Keratinocyte (primary cell): Measurements from ENCODE around the gene CLRN1. TPM values are rescaled to one million over a fixed set of nuclear protein-coding genes. Genes with fewer than 3 reads are reported as not detected.

Experiments used
- DNase-seq: peaks from one replicate; pipeline ENCODE4 v3.0.0-alpha.2; 2011; ENCODE audit warnings: low read depth, missing footprints, low spot score
- FAIRE-seq: peaks from 2 replicates; lab custom pipeline; 2011; peaks lifted over from hg19 to GRCh38; lab: Jason Lieb, UNC
- H2AFZ ChIP-seq: 2 replicates; pipeline ENCODE4 v1.6.0; 2012; ENCODE audit warnings: low read length, control low read depth, inconsistent platforms; ENCODE audit not compliant: control insufficient read depth
- H3K27ac ChIP-seq: 2 replicates; pipeline ENCODE4 v1.5.1; 2011; ENCODE audit warnings: low read length; ENCODE audit not compliant: control insufficient read depth, insufficient read depth
- H3K27me3 ChIP-seq: 3 replicates; pipeline ENCODE4 v1.6.0; 2011; ENCODE audit warnings: low read length; ENCODE audit not compliant: control insufficient read depth, insufficient read depth; ENCODE audit errors: extremely low read depth
- H3K36me3 ChIP-seq, 2 experiments: 2 replicates in 1 of 2; 3 replicates in 1 of 2; pipeline ENCODE4 v1.5.1; 2011; ENCODE audit warnings: low read length in 2 of 2, mild to moderate bottlenecking in 1 of 2; ENCODE audit not compliant: control insufficient read depth in 2 of 2, insufficient read depth in 2 of 2; ENCODE audit errors: extremely low read depth in 1 of 2
- H3K4me1 ChIP-seq: 3 replicates; pipeline ENCODE4 v1.5.1; 2011; ENCODE audit warnings: low read length; ENCODE audit not compliant: control insufficient read depth, insufficient read depth; ENCODE audit errors: extremely low read depth
- H3K4me2 ChIP-seq: 3 replicates; pipeline ENCODE4 v1.6.0; 2011; ENCODE audit warnings: low read depth, low read length; ENCODE audit not compliant: control insufficient read depth, insufficient read depth; ENCODE audit errors: extremely low read depth
- H3K4me3 ChIP-seq, 3 experiments: fragments of 200-600 bp in 1 of 3; sonication (generic) in 1 of 3; 2 replicates in 2 of 3; 3 replicates in 1 of 3; pipeline ENCODE4 v1.5.1; 2011 to 2016; ENCODE audit warnings: low read length in 3 of 3, mild to moderate bottlenecking in 3 of 3, control low read depth in 2 of 3, inconsistent platforms in 1 of 3, low read depth in 1 of 3, mixed read lengths in 1 of 3, mixed run types in 1 of 3, moderate library complexity in 1 of 3; ENCODE audit not compliant: control insufficient read depth in 2 of 3, insufficient read depth in 2 of 3; ENCODE audit errors: extremely low read depth in 1 of 3
- H3K79me2 ChIP-seq: 2 replicates; pipeline ENCODE4 v1.6.0; 2012; ENCODE audit warnings: low read length; ENCODE audit not compliant: control insufficient read depth, insufficient read depth
- H3K9ac ChIP-seq: 3 replicates; pipeline ENCODE4 v1.6.0; 2011; ENCODE audit warnings: low read length; ENCODE audit not compliant: control insufficient read depth, insufficient read depth; ENCODE audit errors: extremely low read depth
- H3K9me1 ChIP-seq: 3 replicates; pipeline ENCODE4 v1.6.0; 2011; ENCODE audit warnings: low read length; ENCODE audit not compliant: control insufficient read depth, insufficient read depth; ENCODE audit errors: extremely low read depth
- H3K9me3 ChIP-seq: 2 replicates; pipeline ENCODE4 v1.5.1; 2012; ENCODE audit warnings: low read depth, low read length; ENCODE audit not compliant: control insufficient read depth
- H4K20me1 ChIP-seq: 3 replicates; pipeline ENCODE4 v1.6.0; 2011; ENCODE audit warnings: low read length; ENCODE audit not compliant: control insufficient read depth, insufficient read depth; ENCODE audit errors: extremely low read depth
- CTCF ChIP-seq, 3 experiments: IDR thresholded peaks in 1 of 3; conservative IDR thresholded peaks in 1 of 3; optimal IDR thresholded peaks in 1 of 3; 2 replicates in 2 of 3; 3 replicates in 1 of 3; pipeline versions ENCODE3 to v1.5.1; 2011; ENCODE audit warnings: low read length in 3 of 3, mild to moderate bottlenecking in 3 of 3, moderate library complexity in 2 of 3, control low read depth in 1 of 3, inconsistent platforms in 1 of 3; ENCODE audit not compliant: insufficient read depth in 2 of 3; ENCODE audit errors: extremely low read depth in 1 of 3
- EZH2 ChIP-seq: IDR thresholded peaks from one replicate; pipeline ENCODE4 v1.6.1; 2012; ENCODE audit warnings: inconsistent platforms, mild to moderate bottlenecking, low read length, moderate library complexity
- dilution Hi-C: fragments of 300-500 bp; cut with MboI; formaldehyde crosslinking; loops from one replicate; pipeline ENCODE4 v1.7.0; 2020; ENCODE audit warnings: low sequenced_read_pairs; ENCODE audit not compliant: extremely low pct_ligation_motif_present
- polyA plus RNA-seq, 5 experiments: library from polyadenylated mRNA; depleted of rRNA in 3 of 5; stranded (reverse) in 3 of 5; stranded (forward) in 1 of 5; unstranded in 1 of 5; fragments of >200 nt; gene quantifications; 1 replicate in 1 of 5; 2 replicates in 3 of 5; 3 replicates in 1 of 5; pipeline versions ENCODE4 v1.2.1 to v1.2.3, GENCODE V29; 2011 to 2012; ENCODE audit warnings: missing spikeins in 2 of 5, low read depth in 1 of 5, low replicate concordance in 1 of 5

CLRN1 gene
- polyA plus RNA-seq, 1 donor (not counting 4 experiments of a cell fraction or from before 2014, with no cell fraction given) = not detected

- DNase-seq = no peak
- H4K20me1 ChIP-seq = no peaks in the 10 kb centered on the region
Observed at GRCh38 chr3:150922611-150923010, 49.9 kb downstream of the CLRN1 start.

DNA sequence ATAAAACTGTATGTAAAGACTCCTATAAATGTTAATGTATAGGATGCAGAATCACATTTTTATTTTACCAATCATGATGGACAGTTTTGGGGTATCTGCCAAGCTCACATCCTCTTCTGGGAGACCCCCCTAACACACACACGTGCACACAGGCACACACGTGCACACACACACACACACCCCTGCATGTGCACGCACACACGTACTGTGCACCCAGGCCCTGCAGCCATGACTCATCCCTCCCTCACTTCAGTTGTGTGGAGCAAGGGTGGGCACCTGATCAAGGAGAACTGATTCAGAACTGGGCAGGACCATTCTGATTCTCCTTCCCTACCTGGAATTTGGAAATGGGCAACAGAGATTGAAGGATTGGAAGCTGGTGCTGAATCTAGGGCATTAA lies 51.3 kb downstream of the CLRN1 start:
- no peaks in the 10 kb centered on the region for H3K79me2 ChIP-seq
- dilution Hi-C loops = no loop called here
- H3K9me1 ChIP-seq = no peaks in the 10 kb centered on the region
- DNase-seq (no peak), FAIRE-seq (no peak)
- no peaks in the 10 kb centered on the region for H3K36me3 ChIP-seq
- no peaks in the 10 kb centered on the region for H3K9me3 ChIP-seq
- TF ChIP-seq EZH2 (no peak), CTCF (optimal IDR thresholded peaks at IDR 0.05 in 1 of 3, IDR thresholded peaks at IDR 0.05 in 1 of 3, conservative IDR thresholded peaks at IDR 0.05 in 1 of 3; ENCODE audit: extremely low read depth in 1 of 3, insufficient read depth in 2 of 3, low read length in 3 of 3) (no peak)
- no peak overlapping the region for H3K4me3 ChIP-seq
- H3K9ac ChIP-seq = no peak overlapping the region
- H3K4me2 ChIP-seq = no peak overlapping the region
- H3K4me1 ChIP-seq = peaks cover 5% of the 10 kb centered on the region
- no peaks in the 10 kb centered on the region for H3K27me3 ChIP-seq
- H3K27ac ChIP-seq = no peak overlapping the region
- H4K20me1 ChIP-seq = no peaks in the 10 kb centered on the region
- no peak overlapping the region for H2AFZ ChIP-seq

More at GRCh38 chr3:150922611-150923010, 49.9 kb downstream of the CLRN1 start:
- Histone ChIP-seq H2AFZ (no peak overlapping the region), H3K9me1 (no peaks in the 10 kb centered on the region), H3K9me3 (no peaks in the 10 kb centered on the region), H3K27me3 (no peaks in the 10 kb centered on the region), H3K9ac (no peak overlapping the region), H3K79me2 (no peaks in the 10 kb centered on the region), H3K27ac (no peak overlapping the region), H3K4me2 (no peak overlapping the region), H3K36me3 (no peaks in the 10 kb centered on the region), H3K4me3 (no peak overlapping the region), H3K4me1 (peaks cover 5% of the 10 kb centered on the region)
- FAIRE-seq = no peak
- dilution Hi-C loops = no loop called here
- TF ChIP-seq CTCF (optimal IDR thresholded peaks at IDR 0.05 in 1 of 3, IDR thresholded peaks at IDR 0.05 in 1 of 3, conservative IDR thresholded peaks at IDR 0.05 in 1 of 3; ENCODE audit: extremely low read depth in 1 of 3, insufficient read depth in 2 of 3, low read length in 3 of 3) (no peak), EZH2 (no peak)
